Lower leg skin (tissue), 3 donors: ENCODE results near the gene PARVG.

ENCODE experiments used
- POLR2A ChIP-seq, 2 donors: fragments of 450-650 bp; IDR thresholded peaks; one replicate each; pipeline ENCODE4 v1.6.1; 2016 to 2017; ENCODE audit warnings: antibody characterized with exemption in 2 of 2, mild to moderate bottlenecking in 1 of 2, moderate library complexity in 1 of 2
- TF ChIP-seq, protein P1 (sequence below), 3 donors: fragments of 450-650 bp; IDR thresholded peaks; one replicate each; pipeline ENCODE4 v1.5.1; 2016; ENCODE audit warnings: antibody characterized with exemption in 3 of 3, mild to moderate bottlenecking in 3 of 3, moderate library complexity in 2 of 3

DNA sequence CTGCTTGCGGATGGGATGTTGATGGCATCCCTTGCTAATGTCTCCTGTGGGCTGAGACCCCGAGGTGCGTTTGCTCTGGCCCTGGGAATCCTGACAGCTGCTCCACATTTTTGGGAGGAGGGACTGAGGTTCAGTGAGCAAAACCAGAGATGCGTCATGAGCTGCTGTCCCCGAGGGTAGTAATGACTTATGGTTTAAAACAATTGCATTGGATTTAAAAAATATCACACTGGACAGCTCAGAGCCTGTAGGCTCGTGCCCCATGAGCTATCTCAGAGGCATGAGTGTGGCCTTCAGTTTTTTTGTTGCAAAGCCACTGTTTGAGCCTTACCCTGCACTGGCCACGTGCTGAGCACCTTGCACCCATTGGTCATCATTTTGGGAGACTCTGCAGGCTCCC lies 20.9 kb upstream of the PARVG start:
- no peak for TF ChIP-seq POLR2A (IDR thresholded peaks at IDR 0.05)
- TF ChIP-seq, protein P1, sequence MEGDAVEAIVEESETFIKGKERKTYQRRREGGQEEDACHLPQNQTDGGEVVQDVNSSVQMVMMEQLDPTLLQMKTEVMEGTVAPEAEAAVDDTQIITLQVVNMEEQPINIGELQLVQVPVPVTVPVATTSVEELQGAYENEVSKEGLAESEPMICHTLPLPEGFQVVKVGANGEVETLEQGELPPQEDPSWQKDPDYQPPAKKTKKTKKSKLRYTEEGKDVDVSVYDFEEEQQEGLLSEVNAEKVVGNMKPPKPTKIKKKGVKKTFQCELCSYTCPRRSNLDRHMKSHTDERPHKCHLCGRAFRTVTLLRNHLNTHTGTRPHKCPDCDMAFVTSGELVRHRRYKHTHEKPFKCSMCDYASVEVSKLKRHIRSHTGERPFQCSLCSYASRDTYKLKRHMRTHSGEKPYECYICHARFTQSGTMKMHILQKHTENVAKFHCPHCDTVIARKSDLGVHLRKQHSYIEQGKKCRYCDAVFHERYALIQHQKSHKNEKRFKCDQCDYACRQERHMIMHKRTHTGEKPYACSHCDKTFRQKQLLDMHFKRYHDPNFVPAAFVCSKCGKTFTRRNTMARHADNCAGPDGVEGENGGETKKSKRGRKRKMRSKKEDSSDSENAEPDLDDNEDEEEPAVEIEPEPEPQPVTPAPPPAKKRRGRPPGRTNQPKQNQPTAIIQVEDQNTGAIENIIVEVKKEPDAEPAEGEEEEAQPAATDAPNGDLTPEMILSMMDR (IDR thresholded peaks at IDR 0.05) = no peak
